ENCODE data around the gene FOXQ1. TPM values are rescaled to one million over a fixed set of nuclear protein-coding genes. Genes with fewer than 3 reads are reported as not detected.

FOXQ1 gene
- total and polyA plus RNA-seq, 2 experiments from 2014 or later = not detected

DNA sequence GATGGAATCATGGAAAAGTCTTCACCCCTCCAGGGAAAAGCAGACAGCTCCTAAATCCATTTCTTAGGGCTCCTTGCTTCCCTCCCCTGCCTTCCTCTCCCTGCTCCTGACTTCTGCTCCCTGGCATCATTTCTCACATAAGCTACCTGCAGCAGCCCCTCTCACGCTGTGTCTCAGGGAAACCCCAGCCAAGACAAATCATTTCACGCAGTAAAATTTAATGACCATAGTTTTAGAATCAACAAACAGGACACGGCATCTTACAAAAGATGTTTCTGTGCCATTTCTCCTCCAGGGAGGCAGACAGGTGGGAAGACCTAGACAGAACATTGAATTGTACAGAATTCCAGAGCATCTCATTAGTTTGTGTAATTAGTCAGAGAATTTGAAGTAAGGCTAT, 16.5 kb upstream of the FOXQ1 start:
- Histone ChIP-seq H3K27ac (no peak overlapping the region), H3K4me1 (ENCODE audit: low read depth) (no peaks in the 10 kb centered on the region), H3K36me3 (no peaks in the 10 kb centered on the region), H3K4me3 (no peak overlapping the region), H3K9me3 (ENCODE audit: low read depth) (no peaks in the 10 kb centered on the region), H3K27me3 (peaks cover 10% of the 10 kb centered on the region)
- TF ChIP-seq, protein P1, sequence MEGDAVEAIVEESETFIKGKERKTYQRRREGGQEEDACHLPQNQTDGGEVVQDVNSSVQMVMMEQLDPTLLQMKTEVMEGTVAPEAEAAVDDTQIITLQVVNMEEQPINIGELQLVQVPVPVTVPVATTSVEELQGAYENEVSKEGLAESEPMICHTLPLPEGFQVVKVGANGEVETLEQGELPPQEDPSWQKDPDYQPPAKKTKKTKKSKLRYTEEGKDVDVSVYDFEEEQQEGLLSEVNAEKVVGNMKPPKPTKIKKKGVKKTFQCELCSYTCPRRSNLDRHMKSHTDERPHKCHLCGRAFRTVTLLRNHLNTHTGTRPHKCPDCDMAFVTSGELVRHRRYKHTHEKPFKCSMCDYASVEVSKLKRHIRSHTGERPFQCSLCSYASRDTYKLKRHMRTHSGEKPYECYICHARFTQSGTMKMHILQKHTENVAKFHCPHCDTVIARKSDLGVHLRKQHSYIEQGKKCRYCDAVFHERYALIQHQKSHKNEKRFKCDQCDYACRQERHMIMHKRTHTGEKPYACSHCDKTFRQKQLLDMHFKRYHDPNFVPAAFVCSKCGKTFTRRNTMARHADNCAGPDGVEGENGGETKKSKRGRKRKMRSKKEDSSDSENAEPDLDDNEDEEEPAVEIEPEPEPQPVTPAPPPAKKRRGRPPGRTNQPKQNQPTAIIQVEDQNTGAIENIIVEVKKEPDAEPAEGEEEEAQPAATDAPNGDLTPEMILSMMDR (IDR thresholded peaks at IDR 0.05; ENCODE audit: low read depth, low read length) = no peak
- DNase-seq (ENCODE audit: low read depth in 1 of 2, low spot score in 1 of 2) = no peak

DNA sequence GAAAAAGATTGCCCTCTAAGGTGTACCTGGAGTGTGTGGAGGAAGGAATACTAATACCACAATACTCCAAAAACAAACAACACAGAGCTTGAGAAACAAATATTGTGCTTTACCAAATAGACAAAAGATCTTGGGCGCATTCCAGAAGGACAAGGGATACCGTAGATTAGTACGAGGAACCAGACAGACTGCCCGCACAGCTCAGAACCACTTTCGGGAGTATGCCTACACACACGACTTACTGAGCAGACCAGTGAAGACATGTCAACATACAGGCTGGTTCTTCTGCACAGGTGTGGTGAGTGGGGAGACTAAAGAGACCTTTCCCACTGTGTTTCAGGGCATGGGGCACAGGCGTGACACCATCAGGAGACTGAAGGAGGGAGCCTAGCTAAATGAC, 15.8 kb upstream of the FOXQ1 start:
- Histone ChIP-seq H3K4me1 (ENCODE audit: low read depth) (no peaks in the 10 kb centered on the region), H3K9me3 (ENCODE audit: low read depth) (no peaks in the 10 kb centered on the region), H3K27ac (no peak overlapping the region), H3K4me3 (no peak overlapping the region), H3K27me3 (peaks cover 14% of the 10 kb centered on the region), H3K36me3 (no peaks in the 10 kb centered on the region)
- DNase-seq (ENCODE audit: low read depth in 1 of 2, low spot score in 1 of 2) = no peak
- TF ChIP-seq, protein P1 (IDR thresholded peaks at IDR 0.05; ENCODE audit: low read depth, low read length) = no peak

DNA sequence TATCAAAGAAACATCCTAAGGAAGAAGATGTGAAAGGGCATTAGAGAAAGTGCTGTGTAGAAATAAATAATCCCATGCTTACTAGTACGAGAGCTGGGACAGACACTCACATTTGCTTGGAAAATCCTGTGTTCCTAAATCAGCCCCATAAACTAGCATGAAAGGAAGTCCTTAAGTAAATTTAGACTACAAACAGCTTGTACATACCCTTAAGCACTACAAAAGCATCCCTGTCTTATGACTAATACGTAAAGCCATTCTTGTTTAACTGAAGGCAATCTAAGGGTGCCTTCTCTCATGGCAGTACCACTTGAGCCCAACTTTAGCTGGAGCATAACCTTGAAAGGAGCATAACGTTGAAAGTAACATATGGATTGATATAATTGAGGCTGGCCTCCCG, 15.4 kb upstream of the FOXQ1 start:
- Histone ChIP-seq H3K36me3 (no peaks in the 10 kb centered on the region), H3K27ac (no peak overlapping the region), H3K4me3 (no peak overlapping the region), H3K9me3 (ENCODE audit: low read depth) (peaks cover 1% of the 10 kb centered on the region), H3K4me1 (ENCODE audit: low read depth) (no peaks in the 10 kb centered on the region), H3K27me3 (peaks cover 18% of the 10 kb centered on the region)
- TF ChIP-seq, protein P1 (IDR thresholded peaks at IDR 0.05; ENCODE audit: low read depth, low read length) = no peak
- DNase-seq (ENCODE audit: low read depth in 1 of 2, low spot score in 1 of 2) = no peak

DNA sequence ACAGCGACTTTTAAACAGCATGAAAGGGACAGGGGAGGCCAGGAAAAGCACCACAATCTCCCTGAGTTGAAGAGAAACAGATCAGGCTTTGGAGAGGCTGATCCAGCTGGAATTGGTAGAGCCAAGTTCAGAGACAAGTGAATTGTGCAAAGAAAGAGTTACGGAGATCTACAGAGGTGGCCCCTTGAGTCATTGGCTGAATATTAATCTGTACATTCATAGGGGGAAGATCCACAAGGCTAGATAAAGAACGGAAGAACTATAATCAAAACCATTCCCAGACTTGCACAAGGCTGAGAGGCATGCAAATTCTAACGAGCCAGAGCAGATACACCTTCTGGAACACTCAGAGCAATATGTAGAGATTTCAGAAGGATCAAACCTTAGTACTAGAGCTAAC, 14.2 kb upstream of the FOXQ1 start:
- no peaks in the 10 kb centered on the region for H3K4me1 ChIP-seq (ENCODE audit: low read depth)
- H3K27me3 ChIP-seq = peaks cover 20% of the 10 kb centered on the region
- TF ChIP-seq, protein P1 (IDR thresholded peaks at IDR 0.05; ENCODE audit: low read depth, low read length) = no peak
- H3K4me3 ChIP-seq = no peak overlapping the region
- DNase-seq (ENCODE audit: low read depth in 1 of 2, low spot score in 1 of 2) = peak in 1 of 2 donors; percentile 29
- H3K9me3 ChIP-seq (ENCODE audit: low read depth) = peaks cover 4% of the 10 kb centered on the region
- H3K27ac ChIP-seq = no peak overlapping the region
- H3K36me3 ChIP-seq = no peaks in the 10 kb centered on the region

DNA sequence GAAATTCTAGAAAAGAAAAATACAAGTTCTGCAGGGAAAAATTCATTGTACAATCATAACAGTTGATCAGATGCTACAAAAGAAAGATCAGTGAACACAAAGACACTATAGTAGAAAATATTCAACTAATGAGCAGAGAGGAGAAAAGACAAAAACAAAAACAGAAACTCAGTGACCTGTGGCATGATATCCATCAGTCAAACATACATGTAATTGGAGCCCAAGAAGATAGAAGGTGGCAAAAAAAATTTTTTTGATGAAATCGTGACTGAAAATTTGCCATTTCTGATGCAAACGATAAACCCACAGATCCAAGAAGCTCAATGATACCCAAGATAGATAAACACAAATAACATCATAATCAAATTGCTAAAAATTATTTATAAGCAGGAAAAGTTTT, 13.1 kb upstream of the FOXQ1 start:
- peaks cover 4% of the 10 kb centered on the region for H3K9me3 ChIP-seq (ENCODE audit: low read depth)
- no peaks in the 10 kb centered on the region for H3K36me3 ChIP-seq
- no peak for DNase-seq (ENCODE audit: low read depth in 1 of 2, low spot score in 1 of 2)
- TF ChIP-seq, protein P1 (IDR thresholded peaks at IDR 0.05; ENCODE audit: low read depth, low read length) = no peak
- no peak overlapping the region for H3K27ac ChIP-seq
- H3K4me3 ChIP-seq = no peak overlapping the region
- H3K4me1 ChIP-seq (ENCODE audit: low read depth) = no peaks in the 10 kb centered on the region
- H3K27me3 ChIP-seq = peaks cover 20% of the 10 kb centered on the region

DNA sequence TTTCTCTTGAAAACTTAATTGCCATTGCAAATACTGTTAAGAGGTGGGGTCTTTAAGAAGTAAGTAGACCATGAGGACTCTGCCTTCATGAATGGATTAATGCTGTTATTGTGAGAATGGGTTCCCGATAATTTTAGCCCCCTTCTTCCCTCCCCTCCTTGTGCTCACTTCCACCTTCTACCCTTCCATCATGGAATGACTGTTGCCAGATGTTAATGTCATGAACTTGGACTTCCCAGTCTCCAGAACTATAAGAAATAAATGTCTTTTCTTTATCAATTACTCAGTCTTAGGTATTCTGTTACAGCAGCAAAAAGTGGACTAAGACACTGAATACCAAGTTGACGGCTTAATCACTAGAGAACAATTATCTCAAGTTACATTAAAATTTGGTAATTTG, 5.8 kb upstream of the FOXQ1 start:
- Histone ChIP-seq H3K9me3 (ENCODE audit: low read depth) (peaks cover 4% of the 10 kb centered on the region), H3K27me3 (peaks cover 47% of the 10 kb centered on the region), H3K27ac (no peak overlapping the region), H3K4me1 (ENCODE audit: low read depth) (peaks cover under 1% of the 10 kb centered on the region), H3K4me3 (no peak overlapping the region), H3K36me3 (no peaks in the 10 kb centered on the region)
- TF ChIP-seq, protein P1 (IDR thresholded peaks at IDR 0.05; ENCODE audit: low read depth, low read length) = no peak
- DNase-seq (ENCODE audit: low read depth in 1 of 2, low spot score in 1 of 2) = no peak
